ENCODE data around the gene TMEM43. TPM values are rescaled to one million over a fixed set of nuclear protein-coding genes. Genes with fewer than 3 reads are reported as not detected.

Gene TMEM43
- total and polyA plus RNA-seq, 2 of the 13 experiments (the other 11 are each of a cell fraction or from before 2014, with no cell fraction given), result 48.9 to 50.5 TPM

DNA sequence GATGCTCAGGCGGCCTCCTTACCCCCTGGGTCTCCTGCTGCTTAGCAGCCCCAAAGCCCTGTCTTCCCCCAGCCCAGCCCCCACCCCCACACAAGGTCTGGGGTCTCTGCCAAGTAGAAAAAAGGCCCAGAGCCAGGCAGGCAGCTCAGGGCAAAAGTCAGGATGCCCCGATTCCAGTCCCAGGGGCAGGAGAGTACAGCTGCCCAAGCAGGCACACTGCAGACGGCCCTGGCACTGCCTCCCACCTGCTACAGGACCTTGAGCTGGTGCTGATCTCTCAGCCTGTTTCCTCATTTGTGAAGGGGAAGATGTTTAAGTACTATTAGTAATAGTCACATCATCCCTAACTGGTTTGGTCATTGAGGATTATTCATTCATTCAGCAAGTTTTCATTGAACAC lies 12.6 kb downstream of the TMEM43 start:
- FAIRE-seq (no peak), ATAC-seq (no peak), DNase-seq (ENCODE audit: low spot score) (no peak)
- Histone ChIP-seq H2AFZ (ENCODE audit: low read length) (no peak overlapping the region), H3K4me1 (ENCODE audit: insufficient read depth, low read length) (peaks cover 12% of the 10 kb centered on the region), H4K20me1 (ENCODE audit: insufficient read depth, low read length) (no peaks in the 10 kb centered on the region), H3K9ac (ENCODE audit: insufficient read depth, low read depth, low read length) (no peak overlapping the region), H3K4me2 (ENCODE audit: low read depth, low read length) (no peak overlapping the region), H3K9me3 (ENCODE audit: low read length) (no peaks in the 10 kb centered on the region), H3K36me3 (replicated peaks in 1 of 2; ENCODE audit: control insufficient read depth in 1 of 2, insufficient read depth in 2 of 2, low read length in 2 of 2) (peaks cover 29 to 69% of the 10 kb centered on the region in 2 experiments), H3K4me3 (replicated peaks in 1 of 3; ENCODE audit: insufficient read depth in 1 of 3, low read depth in 2 of 3, low read length in 3 of 3) (no peak overlapping the region), H3K27ac (ENCODE audit: extremely low read length, insufficient read depth, low read length) (no peak overlapping the region), H3K27me3 (ENCODE audit: control insufficient read depth in 1 of 2, insufficient read depth in 2 of 2, low read length in 2 of 2) (no peaks in the 10 kb centered on the region), H3K79me2 (ENCODE audit: insufficient read depth, low read length) (no peaks in the 10 kb centered on the region)
- intact Hi-C loops (cut with micrococcal nuclease; ENCODE audit: unreplicated experiment) (no loop called here), in situ Hi-C loops (cut with HindIII; ENCODE audit: extremely low pct_ligation_motif_present, low pct_unique_long_range_greater_than_20kb) (no loop called here)
- POLR2A ChIA-PET, result interaction anchor here (1.3 kb wide), 1 partner anchor 12 kb away, joined by 7 read pairs; no protein-coding TSS in a partner anchor
- CTCF ChIA-PET (ENCODE audit: low intra/inter-chr PET ratio, low total read pairs), result no interaction called here
- no TSS peak for BruUV-seq (replicated peaks)
- WGBS (ENCODE audit: low lambda C conversion rate), result 100% methylated on average over 2 of the region's 3 CpGs
- TF ChIP-seq MED1 (CRISPR knock-in tag; IDR thresholded peaks at IDR 0.05) (no peak), ARNT (IDR thresholded peaks at IDR 0.05) (no peak), ZNF782 (CRISPR knock-in tag; IDR thresholded peaks at IDR 0.05; ENCODE audit: borderline replicate concordance) (no peak), ZNF446 (CRISPR knock-in tag; IDR thresholded peaks at IDR 0.05) (no peak), MTF1 (CRISPR knock-in tag; IDR thresholded peaks at IDR 0.05) (no peak), RARG (CRISPR knock-in tag; IDR thresholded peaks at IDR 0.05; ENCODE audit: low read depth) (no peak), AGO2 (optimal IDR thresholded peaks at IDR 0.05; ENCODE audit: low read depth, low read length) (peak; percentile 49), RBM39 (IDR thresholded peaks at IDR 0.05; ENCODE audit: low read depth, low read length, poor library complexity, severe bottlenecking) (no peak)

DNA sequence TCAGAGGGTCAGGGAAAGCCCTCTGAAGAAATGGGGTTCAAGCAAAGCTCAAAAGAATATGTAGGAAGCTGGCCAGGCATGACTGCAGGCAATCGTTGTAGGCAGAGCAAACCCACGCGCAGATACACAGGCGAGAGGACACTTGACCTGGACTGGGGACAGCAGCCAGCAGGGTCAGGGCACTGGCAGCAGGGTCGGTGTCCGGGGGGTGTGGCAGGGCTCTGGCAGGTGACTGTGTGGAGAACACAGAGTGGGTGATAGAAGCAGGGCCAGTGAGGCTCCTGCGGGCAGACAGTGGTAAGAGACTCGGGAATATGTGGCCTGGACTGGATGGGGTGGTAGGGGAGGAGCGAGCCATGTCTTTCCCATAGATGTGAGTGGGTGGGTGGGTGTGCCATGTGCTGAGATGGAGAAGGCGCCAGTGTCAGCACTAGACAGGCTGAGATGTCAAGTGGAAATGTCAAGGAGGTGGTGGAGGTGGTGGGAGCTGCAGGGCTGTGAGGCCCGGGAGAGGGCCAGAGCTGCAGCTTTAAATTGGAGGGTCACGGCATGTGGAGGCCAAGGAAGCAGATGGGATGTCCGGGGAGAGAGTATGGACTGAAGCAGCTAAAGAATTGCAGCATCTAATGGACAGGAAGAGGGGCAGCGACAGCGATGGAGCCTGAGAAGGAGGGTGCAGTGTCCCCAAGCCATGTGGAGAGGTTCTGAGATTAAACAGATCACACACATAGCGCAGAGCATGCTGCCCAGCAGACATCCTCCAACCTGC lies 13.4 kb downstream of the TMEM43 start:
- WGBS (ENCODE audit: low lambda C conversion rate), result 96% methylated on average over 16 of the region's 16 CpGs
- no peak overlapping the region for H2AFZ ChIP-seq (ENCODE audit: low read length)
- no peaks in the 10 kb centered on the region for H3K27me3 ChIP-seq (ENCODE audit: control insufficient read depth in 1 of 2, insufficient read depth in 2 of 2, low read length in 2 of 2)
- H3K79me2 ChIP-seq (ENCODE audit: insufficient read depth, low read length), result no peaks in the 10 kb centered on the region
- DNase-seq (ENCODE audit: low spot score), result no peak
- FAIRE-seq, result no peak
- H3K9ac ChIP-seq (ENCODE audit: insufficient read depth, low read depth, low read length), result no peak overlapping the region
- intact Hi-C loops (cut with micrococcal nuclease; ENCODE audit: unreplicated experiment), result no loop called here
- no peak for TF ChIP-seq E2F2 (CRISPR knock-in tag; IDR thresholded peaks at IDR 0.05; ENCODE audit: borderline replicate concordance)
- TF ChIP-seq AGO2 (optimal IDR thresholded peaks at IDR 0.05; ENCODE audit: low read depth, low read length), result peak; percentile 31
- TF ChIP-seq AHR (CRISPR knock-in tag; IDR thresholded peaks at IDR 0.05), result no peak
- H3K4me1 ChIP-seq (ENCODE audit: insufficient read depth, low read length), result peaks cover 4% of the 10 kb centered on the region
- no peaks in the 10 kb centered on the region for H3K9me3 ChIP-seq (ENCODE audit: low read length)
- H4K20me1 ChIP-seq (ENCODE audit: insufficient read depth, low read length), result no peaks in the 10 kb centered on the region
- ATAC-seq, result no peak
- H3K4me3 ChIP-seq (replicated peaks in 1 of 3; ENCODE audit: insufficient read depth in 1 of 3, low read depth in 2 of 3, low read length in 3 of 3), result no peak overlapping the region
- in situ Hi-C loops (cut with HindIII; ENCODE audit: extremely low pct_ligation_motif_present, low pct_unique_long_range_greater_than_20kb), result no loop called here
- BruUV-seq (replicated peaks), result no TSS peak
- H3K36me3 ChIP-seq (replicated peaks in 1 of 2; ENCODE audit: control insufficient read depth in 1 of 2, insufficient read depth in 2 of 2, low read length in 2 of 2), result peaks cover 27 to 60% of the 10 kb centered on the region in 2 experiments
- ChIA-PET POLR2A (interaction anchor here (1.0 to 1.3 kb wide), 2 partner anchors 13 kb away, joined by 3 to 7 read pairs; no protein-coding TSS in a partner anchor), CTCF (ENCODE audit: low intra/inter-chr PET ratio, low total read pairs) (no interaction called here)
- no peak overlapping the region for H3K27ac ChIP-seq (ENCODE audit: extremely low read length, insufficient read depth, low read length)
- no peak overlapping the region for H3K4me2 ChIP-seq (ENCODE audit: low read depth, low read length)
